ENCODE data around the gene WNT1. TPM values are rescaled to one million over a fixed set of nuclear protein-coding genes. Genes with fewer than 3 reads are reported as not detected.

The WNT1 gene
- total RNA-seq, 2 experiments from 2014 or later = not detected

- Mint-ChIP-seq H3K9me3 (no peaks in the 10 kb centered on the region), H3K27ac (peak overlapping the region; percentile 87), H3K27me3 (peaks cover 7% of the 10 kb centered on the region), H3K4me1 (ENCODE audit: low read depth) (peaks cover 25% of the 10 kb centered on the region), H3K36me3 (ENCODE audit: low read depth) (peaks cover 1% of the 10 kb centered on the region), H3K4me3 (peak overlapping the region; percentile 96)
- ChIA-PET CTCF (interaction anchor here (0.6 to 51.8 kb wide), 19 partner anchors 8 to 142 kb away, joined by 3 to 896 read pairs (median 5); partner anchors contain the start of genes DDN, FKBP11, RHEBL1 and WNT1), POLR2A (interaction anchor here (0.8 to 2.1 kb wide), 10 partner anchors 12 to 286 kb away, joined by 3 to 11 read pairs (median 4); partner anchors contain the start of genes DDX23, FKBP11 and WNT10B)
- no peak for TF ChIP-seq CTCF (IDR thresholded peaks at IDR 0.05)
- DNase-seq = peak; percentile 52
- intact Hi-C loops (cut with micrococcal nuclease) = no loop called here
- peak; percentile 51 for ATAC-seq
Observed at GRCh38 chr12:48956279-48957140, 21.6 kb upstream of the WNT1 start.

- Mint-ChIP-seq H3K27ac (peak within 1 kb of the TSS; percentile 87), H3K9me3 (no peaks in the 10 kb centered on the region), H3K4me3 (peak within 1 kb of the TSS; percentile 96), H3K4me1 (ENCODE audit: low read depth) (peaks cover 25% of the 10 kb centered on the region), H3K36me3 (ENCODE audit: low read depth) (peaks cover 1% of the 10 kb centered on the region), H3K27me3 (peaks cover 7% of the 10 kb centered on the region)
- peak; percentile 96 for ATAC-seq
- POLR2A ChIA-PET = interaction anchor here (0.7 to 2.1 kb wide), 13 partner anchors 11 to 287 kb away, joined by 3 to 14 read pairs (median 4); partner anchors contain the start of genes DDX23, FKBP11, TUBA1B and WNT10B
- intact Hi-C loops (cut with micrococcal nuclease) = no loop called here
- TF ChIP-seq CTCF (IDR thresholded peaks at IDR 0.05) = no peak
- CTCF ChIA-PET = interaction anchor here (0.7 to 51.8 kb wide), 20 partner anchors 9 to 142 kb away, joined by 3 to 896 read pairs (median 5); partner anchors contain the start of genes DDN, RHEBL1, WNT1 and WNT10B
- peak; percentile 94 for DNase-seq
Observed at GRCh38 chr12:48957141-48958048, 20.7 kb upstream of the WNT1 start, which contains the start of gene ARF3. Gene ARF3 (minus strand): TSS chr12:48957487. CDS start chr12:48941095, 16,392 bp downstream.

- ChIA-PET POLR2A (interaction anchor here (0.7 to 2.0 kb wide), 8 partner anchors 10 to 173 kb away, joined by 3 to 14 read pairs (median 4); partner anchors contain the start of genes FKBP11 and TUBA1B), CTCF (interaction anchor here (0.9 to 51.8 kb wide), 15 partner anchors 11 to 130 kb away, joined by 3 to 896 read pairs (median 5); partner anchors contain the start of genes DDN, RHEBL1, WNT1 and WNT10B)
- DNase-seq (no peak), ATAC-seq (no peak)
- TF ChIP-seq CTCF (IDR thresholded peaks at IDR 0.05) = no peak
- H3K9me3 Mint-ChIP-seq = no peaks in the 10 kb centered on the region
- peaks cover 1% of the 10 kb centered on the region for H3K36me3 Mint-ChIP-seq (ENCODE audit: low read depth)
- no peak overlapping the region for H3K27ac Mint-ChIP-seq
- peak overlapping the region; percentile 96 for H3K4me3 Mint-ChIP-seq
- peaks cover 25% of the 10 kb centered on the region for H3K4me1 Mint-ChIP-seq (ENCODE audit: low read depth)
- intact Hi-C loops (cut with micrococcal nuclease) = no loop called here
- H3K27me3 Mint-ChIP-seq = peaks cover 7% of the 10 kb centered on the region
Observed at GRCh38 chr12:48958049-48958388, 20.1 kb upstream of the WNT1 start.

- no peaks in the 10 kb centered on the region for H3K36me3 Mint-ChIP-seq (ENCODE audit: low read depth)
- ChIA-PET CTCF (interaction anchor here (51.8 kb wide), 1 partner anchor 36 kb away, joined by 896 read pairs; the partner anchor contains the start of gene DDN), POLR2A (interaction anchor here (2.2 kb wide), 1 partner anchor 17 kb away, joined by 6 read pairs; the partner anchor contains the start of gene WNT1)
- ATAC-seq = no peak
- no peak overlapping the region for H3K27ac Mint-ChIP-seq
- H3K4me3 Mint-ChIP-seq = no peak overlapping the region
- DNase-seq = no peak
- H3K4me1 Mint-ChIP-seq (ENCODE audit: low read depth) = peaks cover 15% of the 10 kb centered on the region
- intact Hi-C loops (cut with micrococcal nuclease) = no loop called here
- no peaks in the 10 kb centered on the region for H3K9me3 Mint-ChIP-seq
- no peak for TF ChIP-seq CTCF (IDR thresholded peaks at IDR 0.05)
- peaks cover 7% of the 10 kb centered on the region for H3K27me3 Mint-ChIP-seq
Observed at GRCh38 chr12:48960834-48961233, 17.3 kb upstream of the WNT1 start.
